Measurements from ENCODE around the gene NFKBIA. TPM values are rescaled to one million over a fixed set of nuclear protein-coding genes. Genes with fewer than 3 reads are reported as not detected.

Gene NFKBIA
- total RNA-seq, 4 donors from 2014 or later = 238 to 708 (median 364) TPM

DNA sequence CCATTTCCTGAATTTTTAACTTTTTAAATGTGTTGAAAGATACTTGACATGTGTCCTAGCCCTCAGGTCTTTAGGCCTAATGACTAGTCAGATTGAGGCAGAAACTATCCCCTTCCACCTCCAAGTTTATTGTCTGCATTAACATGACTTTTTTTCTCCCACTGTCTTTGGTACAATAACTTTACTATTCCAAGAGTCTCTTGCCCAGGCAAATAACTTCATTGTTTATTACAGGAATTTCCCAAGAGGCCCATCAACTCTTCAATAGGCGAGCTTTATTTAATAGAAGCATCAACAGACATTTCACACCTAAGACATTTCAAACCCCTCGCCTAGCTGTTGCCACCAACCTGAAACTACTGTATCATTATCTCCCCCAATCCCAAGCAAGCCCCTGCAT is 10.7 kb downstream of the NFKBIA start:
- TF ChIP-seq, protein P1, sequence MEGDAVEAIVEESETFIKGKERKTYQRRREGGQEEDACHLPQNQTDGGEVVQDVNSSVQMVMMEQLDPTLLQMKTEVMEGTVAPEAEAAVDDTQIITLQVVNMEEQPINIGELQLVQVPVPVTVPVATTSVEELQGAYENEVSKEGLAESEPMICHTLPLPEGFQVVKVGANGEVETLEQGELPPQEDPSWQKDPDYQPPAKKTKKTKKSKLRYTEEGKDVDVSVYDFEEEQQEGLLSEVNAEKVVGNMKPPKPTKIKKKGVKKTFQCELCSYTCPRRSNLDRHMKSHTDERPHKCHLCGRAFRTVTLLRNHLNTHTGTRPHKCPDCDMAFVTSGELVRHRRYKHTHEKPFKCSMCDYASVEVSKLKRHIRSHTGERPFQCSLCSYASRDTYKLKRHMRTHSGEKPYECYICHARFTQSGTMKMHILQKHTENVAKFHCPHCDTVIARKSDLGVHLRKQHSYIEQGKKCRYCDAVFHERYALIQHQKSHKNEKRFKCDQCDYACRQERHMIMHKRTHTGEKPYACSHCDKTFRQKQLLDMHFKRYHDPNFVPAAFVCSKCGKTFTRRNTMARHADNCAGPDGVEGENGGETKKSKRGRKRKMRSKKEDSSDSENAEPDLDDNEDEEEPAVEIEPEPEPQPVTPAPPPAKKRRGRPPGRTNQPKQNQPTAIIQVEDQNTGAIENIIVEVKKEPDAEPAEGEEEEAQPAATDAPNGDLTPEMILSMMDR (IDR thresholded peaks at IDR 0.05; ENCODE audit: low read depth) = no peak

DNA sequence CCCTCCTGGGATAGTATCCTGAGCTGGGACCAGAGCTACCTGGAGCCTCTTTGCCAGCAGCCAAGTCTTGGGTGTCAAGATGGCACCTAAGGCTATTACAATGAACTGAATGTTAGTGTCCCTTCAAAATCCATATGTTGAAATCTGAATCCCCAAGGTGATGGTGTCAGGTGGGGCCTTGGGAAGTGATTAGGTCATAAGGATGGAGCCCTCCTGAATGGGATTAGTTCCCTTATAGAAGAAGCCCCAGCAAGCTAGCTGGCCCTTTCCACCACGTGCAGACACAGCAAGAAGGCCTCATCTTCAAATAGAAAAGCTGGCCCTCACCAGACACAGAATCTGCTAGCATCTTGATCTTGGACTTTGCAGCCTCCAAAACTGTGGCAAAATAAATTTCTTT is 12.4 kb downstream of the NFKBIA start:
- TF ChIP-seq, protein P1 (IDR thresholded peaks at IDR 0.05; ENCODE audit: low read depth) = no peak

DNA sequence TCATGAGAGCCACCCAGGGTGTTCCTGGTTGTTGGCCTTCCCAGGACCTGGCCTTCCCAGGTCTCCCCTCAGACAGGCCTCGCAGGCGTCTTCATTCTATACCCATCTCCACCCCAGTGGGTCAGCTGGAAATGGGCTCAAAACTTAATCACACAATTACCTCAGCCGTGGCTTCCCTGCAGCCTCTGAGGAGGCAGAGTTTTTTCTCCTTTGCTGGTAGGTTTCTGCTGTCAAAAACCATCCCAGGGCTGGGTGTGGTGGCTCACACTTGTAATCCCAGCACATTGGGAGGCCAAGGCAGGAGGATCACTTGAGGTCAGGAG is 13.2 kb downstream of the NFKBIA start:
- TF ChIP-seq, protein P1 (IDR thresholded peaks at IDR 0.05; ENCODE audit: low read depth) = no peak

DNA sequence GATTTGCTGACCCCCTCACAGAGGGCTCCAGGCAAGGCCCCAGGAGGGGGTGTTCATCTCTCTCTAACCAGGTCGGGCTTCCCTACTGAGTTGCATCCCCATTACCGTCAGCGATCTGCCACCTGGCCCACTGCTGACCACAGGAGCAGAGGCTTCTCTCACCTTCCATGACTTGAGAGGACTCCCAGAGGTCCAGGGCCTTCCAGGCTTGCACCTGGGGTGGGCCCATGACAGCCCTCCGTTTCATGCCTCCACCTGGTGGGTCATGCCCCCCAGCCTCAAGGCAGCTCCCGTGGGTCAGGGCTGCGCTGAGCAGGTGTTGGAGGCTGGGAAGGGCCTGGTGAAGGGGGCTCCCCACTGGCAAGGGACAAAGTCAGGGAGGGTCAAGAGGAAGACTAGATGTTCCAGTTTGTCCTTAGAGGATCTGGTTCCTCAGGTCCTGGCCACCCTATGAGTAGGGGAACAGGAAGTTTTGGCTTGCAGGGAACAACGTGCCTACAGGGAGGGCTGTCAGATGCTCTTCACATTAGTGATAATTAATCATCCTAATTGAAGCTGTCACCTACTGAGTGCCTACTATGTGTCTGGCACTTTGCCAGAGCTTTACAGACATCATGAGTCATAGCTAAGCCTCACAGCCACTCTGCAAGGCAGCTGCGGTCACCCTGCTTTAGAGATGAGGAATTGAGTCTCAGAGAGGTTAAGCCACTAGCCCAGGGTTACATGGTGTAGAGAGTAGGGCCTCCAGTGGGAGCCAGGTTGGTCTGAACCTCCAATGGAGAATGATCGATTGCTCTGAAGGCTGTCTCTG is 13.8 kb downstream of the NFKBIA start:
- TF ChIP-seq, protein P1 (IDR thresholded peaks at IDR 0.05; ENCODE audit: low read depth) = no peak

GRCh38 chr14:35389315-35389667 is 15.3 kb downstream of the NFKBIA start:
- TF ChIP-seq, protein P1 (IDR thresholded peaks at IDR 0.05; ENCODE audit: low read depth) = no peak

DNA sequence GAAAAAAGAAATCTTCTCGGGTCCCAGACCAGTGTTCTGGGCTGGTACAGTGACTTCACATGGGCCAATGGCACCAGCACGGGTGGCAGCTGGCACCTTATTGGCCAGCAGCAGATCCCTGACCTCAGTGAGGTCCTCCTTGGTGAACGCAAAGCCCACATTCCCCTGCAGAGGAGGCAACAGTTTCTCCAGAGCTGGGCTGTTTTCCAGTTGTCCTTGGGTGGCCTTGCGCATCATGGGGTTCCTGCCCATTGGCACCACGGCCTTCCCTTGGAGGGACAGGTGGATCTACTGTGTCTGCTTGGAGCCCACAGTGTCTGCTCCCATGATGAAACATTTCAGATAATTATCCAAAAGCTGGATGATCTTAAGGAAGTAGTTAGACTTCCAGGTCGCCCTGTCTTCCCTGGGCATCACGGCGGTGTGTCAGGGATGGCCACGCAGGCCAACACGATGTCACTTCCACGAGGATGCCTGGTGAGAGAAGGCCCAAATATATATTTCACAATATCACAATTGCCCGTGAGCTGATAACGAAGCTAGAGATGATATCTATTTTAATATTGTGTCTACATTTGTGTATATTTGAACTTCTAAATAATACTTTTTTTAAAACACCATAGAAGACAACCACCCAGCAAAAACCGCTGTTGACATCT is 15.8 kb downstream of the NFKBIA start:
- TF ChIP-seq, protein P1 (IDR thresholded peaks at IDR 0.05; ENCODE audit: low read depth) = no peak

- TF ChIP-seq, protein P1 (IDR thresholded peaks at IDR 0.05; ENCODE audit: low read depth) = no peak
These were observed 16.6 kb downstream of the NFKBIA start for GRCh38 chr14:35387713-35388579.

Data from subcutaneous adipose tissue (tissue), 4 donors.